HG02970 (cell line): ENCODE data around the gene ELK4.

ENCODE experiments used
- ATAC-seq: cut with Tn5 transposase; IDR thresholded peaks from one replicate; pipeline ENCODE4 v1.9.1; 2021; ENCODE audit warnings: mild to moderate bottlenecking, moderate library complexity, moderate number of reproducible peaks; ENCODE audit not compliant: unreplicated experiment, low FRiP score

The ELK4 gene

GRCh38 chr1:205597691-205598314, 34.0 kb downstream of the ELK4 start:
- no peak for ATAC-seq

GRCh38 chr1:205596876-205597275, 34.9 kb downstream of the ELK4 start:
- ATAC-seq, result no peak

GRCh38 chr1:205595861-205596260, 36.0 kb downstream of the ELK4 start:
- ATAC-seq, result no peak

GRCh38 chr1:205595435-205595834, 36.4 kb downstream of the ELK4 start:
- no peak for ATAC-seq

GRCh38 chr1:205594846-205595245, 37.0 kb downstream of the ELK4 start:
- no peak for ATAC-seq

GRCh38 chr1:205593967-205594366, 37.8 kb downstream of the ELK4 start:
- no peak for ATAC-seq

- no peak for ATAC-seq
Measured at GRCh38 chr1:205593532-205593931, 38.3 kb downstream of the ELK4 start.

GRCh38 chr1:205592443-205593003, 39.3 kb downstream of the ELK4 start:
- no peak for ATAC-seq

- peak; percentile 70 for ATAC-seq
Measured at GRCh38 chr1:205591522-205592351, 40.1 kb downstream of the ELK4 start.

GRCh38 chr1:205590777-205591513, 40.9 kb downstream of the ELK4 start:
- no peak for ATAC-seq

- no peak for ATAC-seq
Measured at GRCh38 chr1:205590457-205590768, 41.4 kb downstream of the ELK4 start.

- no peak for ATAC-seq
Measured at GRCh38 chr1:205589618-205590456, 42.0 kb downstream of the ELK4 start.

GRCh38 chr1:205589046-205589445, 42.8 kb downstream of the ELK4 start:
- no peak for ATAC-seq

- ATAC-seq, result no peak
Measured at GRCh38 chr1:205588636-205589035, 43.2 kb downstream of the ELK4 start.

GRCh38 chr1:205587581-205587980, 44.2 kb downstream of the ELK4 start:
- ATAC-seq, result no peak

- no peak for ATAC-seq
Measured at GRCh38 chr1:205585835-205586785, 45.7 kb downstream of the ELK4 start.

- no peak for ATAC-seq
Measured at GRCh38 chr1:205585169-205585834, 46.5 kb downstream of the ELK4 start.

- no peak for ATAC-seq
Measured at GRCh38 chr1:205584732-205585131, 47.1 kb downstream of the ELK4 start.
